Right kidney (tissue), 9 donors: ENCODE results near the gene GARNL3.
A peak's percentile ranks its signal among the peaks of the same experiment; 100 is the strongest.

ENCODE experiments used
- DNase-seq: peaks from one replicate; pipeline ENCODE4 v3.0.0-alpha.2; 2016
- long read RNA-seq, 8 donors: transcript quantifications; one replicate each; lab custom pipeline, GENCODE V29; 2026

GARNL3 gene
- long read RNA-seq, donor 1, partial matches to known transcripts = 0 of 1 reads
- long read RNA-seq, donor 1, other reads (novel, unspliced or antisense) = 0 of 1 reads
- long read RNA-seq, donor 2, partial matches to known transcripts = 0 of 1 reads
- long read RNA-seq, donor 2, other reads (novel, unspliced or antisense) = 0 of 1 reads
- long read RNA-seq, donor 3 = 0 reads
- long read RNA-seq, donor 4 = 0 reads
- long read RNA-seq, donor 5, partial matches to known transcripts = 0 of 1 reads
- long read RNA-seq, donor 5, other reads (novel, unspliced or antisense) = 0 of 1 reads
- long read RNA-seq, donor 6 = 0 reads
- long read RNA-seq, donor 7, partial matches to known transcripts = 8,125 of 8,457 reads
- long read RNA-seq, donor 7, other reads (novel, unspliced or antisense) = 331 of 8,457 reads
- long read RNA-seq, donor 8, partial matches to known transcripts = 0 of 1 reads
- long read RNA-seq, donor 8, other reads (novel, unspliced or antisense) = 0 of 1 reads

- DNase-seq = no peak
Measured at GRCh38 chr9:127264462-127265219, at the start of gene GARNL3. Gene GARNL3 (plus strand): TSS chr9:127264774. CDS start chr9:127264878, 104 bp downstream.

- DNase-seq = no peak
Measured at GRCh38 chr9:127215268-127216209, 49.0 kb upstream of the GARNL3 start.

- no peak for DNase-seq
Measured at GRCh38 chr9:127216210-127216887, 48.2 kb upstream of the GARNL3 start.

- no peak for DNase-seq
Measured at GRCh38 chr9:127216888-127217217, 47.7 kb upstream of the GARNL3 start.

- no peak for DNase-seq
Measured at GRCh38 chr9:127218818-127219217, 45.8 kb upstream of the GARNL3 start.

GRCh38 chr9:127219520-127219919, 45.1 kb upstream of the GARNL3 start:
- DNase-seq = no peak

- no peak for DNase-seq
Measured at GRCh38 chr9:127221695-127222094, 42.9 kb upstream of the GARNL3 start.

- DNase-seq = no peak
Measured at GRCh38 chr9:127222388-127223095, 42.0 kb upstream of the GARNL3 start.

GRCh38 chr9:127223266-127223665, 41.3 kb upstream of the GARNL3 start:
- no peak for DNase-seq

- DNase-seq = no peak
Measured at GRCh38 chr9:127223810-127224177, 40.8 kb upstream of the GARNL3 start.

GRCh38 chr9:127224178-127224882, 40.2 kb upstream of the GARNL3 start:
- DNase-seq = peak; percentile 86

GRCh38 chr9:127224883-127225739, 39.5 kb upstream of the GARNL3 start:
- peak; percentile 69 for DNase-seq

GRCh38 chr9:127225801-127226625, 38.6 kb upstream of the GARNL3 start:
- DNase-seq = peak; percentile 26

GRCh38 chr9:127229691-127230417, 34.7 kb upstream of the GARNL3 start:
- DNase-seq = no peak

- no peak for DNase-seq
Measured at GRCh38 chr9:127231666-127232065, 32.9 kb upstream of the GARNL3 start.

GRCh38 chr9:127232833-127233549, 31.6 kb upstream of the GARNL3 start:
- no peak for DNase-seq

GRCh38 chr9:127233550-127233949, 31.0 kb upstream of the GARNL3 start:
- no peak for DNase-seq
